GM19043 (cell line): ENCODE measurements around the gene PLXNB2.

Source experiments
- ATAC-seq: cut with Tn5 transposase; IDR thresholded peaks from one replicate; pipeline ENCODE4 v1.9.1; 2021; ENCODE audit warnings: low read depth; ENCODE audit not compliant: unreplicated experiment

Gene PLXNB2

GRCh38 chr22:50313021-50313420 is 5.6 kb upstream of the PLXNB2 start:
- no peak for ATAC-seq

- no peak for ATAC-seq
Observed at GRCh38 chr22:50312371-50312770, 4.9 kb upstream of the PLXNB2 start.

GRCh38 chr22:50311606-50312351 is 4.3 kb upstream of the PLXNB2 start:
- ATAC-seq = no peak

DNA sequence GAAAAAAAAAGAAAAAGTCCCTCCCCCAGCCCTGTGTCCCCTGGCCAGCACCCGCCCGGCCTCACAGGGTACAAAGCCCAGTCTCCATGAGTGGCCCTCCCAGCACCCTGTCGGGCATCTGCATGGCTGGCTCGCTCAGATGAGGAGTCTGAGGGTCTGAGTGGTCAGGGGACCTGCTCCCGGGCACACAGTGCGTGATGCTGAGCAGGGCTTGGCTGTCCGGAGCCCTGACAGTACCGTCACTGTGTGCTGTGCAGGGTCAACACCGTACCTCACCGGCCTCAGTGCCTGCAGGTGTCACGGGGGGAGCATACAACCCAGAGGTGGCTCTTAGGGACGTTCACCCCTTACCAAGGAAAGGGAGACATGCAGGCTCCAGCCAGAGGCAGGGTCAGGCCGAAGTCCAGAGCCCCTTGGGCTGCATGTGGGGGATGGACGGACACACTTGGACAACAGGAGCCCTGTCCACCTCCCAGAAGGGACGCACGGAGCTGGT is 3.6 kb upstream of the PLXNB2 start:
- no peak for ATAC-seq

- no peak for ATAC-seq
Observed at GRCh38 chr22:50310031-50310722, 2.7 kb upstream of the PLXNB2 start.

GRCh38 chr22:50309601-50309991 is 2.1 kb upstream of the PLXNB2 start:
- ATAC-seq = no peak

GRCh38 chr22:50308986-50309600 is 1.6 kb upstream of the PLXNB2 start:
- no peak for ATAC-seq

DNA sequence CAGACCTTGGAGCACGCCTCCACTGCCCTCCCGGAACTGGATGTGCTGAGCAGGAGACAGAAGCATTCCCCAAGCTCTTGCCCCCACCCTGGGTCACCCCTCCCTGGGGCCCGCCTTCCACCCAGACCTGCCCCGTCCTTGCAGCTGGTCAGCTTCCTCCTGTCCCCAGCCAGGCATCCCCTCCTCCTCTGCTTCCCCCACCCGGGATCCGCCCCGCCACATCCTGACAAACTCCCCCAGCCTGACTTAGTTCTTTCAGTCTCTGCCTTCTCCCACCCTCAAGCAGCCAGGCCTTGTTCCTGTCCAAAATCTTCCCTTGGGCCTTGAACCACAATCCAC is 1.1 kb upstream of the PLXNB2 start:
- ATAC-seq = no peak

GRCh38 chr22:50307890-50308596 is 597 bp upstream of the PLXNB2 start:
- ATAC-seq = no peak

GRCh38 chr22:50305923-50306566 is 1.4 kb downstream of the PLXNB2 start:
- ATAC-seq = no peak

DNA sequence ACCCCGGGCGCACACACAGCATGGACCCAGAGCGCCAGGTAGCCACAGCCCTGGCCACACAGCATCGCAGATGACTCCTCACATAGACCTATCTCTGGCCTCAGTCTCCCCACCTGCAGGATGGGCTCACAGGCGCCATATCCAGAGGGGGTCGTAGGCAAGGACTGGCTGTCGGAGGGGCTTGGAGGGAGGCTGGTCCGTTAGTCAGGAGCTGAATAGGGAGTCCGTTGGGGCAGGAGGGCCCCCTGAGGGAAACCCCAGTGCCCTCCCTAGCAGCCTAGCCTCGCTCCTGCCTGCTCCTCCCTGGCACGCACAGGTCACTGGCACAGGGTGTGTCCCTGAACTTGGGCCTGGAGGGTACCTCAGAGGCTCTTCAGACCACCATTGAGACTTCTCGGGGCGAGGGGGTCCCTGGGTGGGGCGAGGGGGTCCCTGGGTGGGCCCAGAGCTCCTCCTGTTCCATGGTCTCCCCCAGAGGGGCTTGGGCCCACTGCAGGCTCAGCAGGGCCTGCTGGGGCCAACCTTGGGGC is 2.0 kb downstream of the PLXNB2 start:
- ATAC-seq = no peak

DNA sequence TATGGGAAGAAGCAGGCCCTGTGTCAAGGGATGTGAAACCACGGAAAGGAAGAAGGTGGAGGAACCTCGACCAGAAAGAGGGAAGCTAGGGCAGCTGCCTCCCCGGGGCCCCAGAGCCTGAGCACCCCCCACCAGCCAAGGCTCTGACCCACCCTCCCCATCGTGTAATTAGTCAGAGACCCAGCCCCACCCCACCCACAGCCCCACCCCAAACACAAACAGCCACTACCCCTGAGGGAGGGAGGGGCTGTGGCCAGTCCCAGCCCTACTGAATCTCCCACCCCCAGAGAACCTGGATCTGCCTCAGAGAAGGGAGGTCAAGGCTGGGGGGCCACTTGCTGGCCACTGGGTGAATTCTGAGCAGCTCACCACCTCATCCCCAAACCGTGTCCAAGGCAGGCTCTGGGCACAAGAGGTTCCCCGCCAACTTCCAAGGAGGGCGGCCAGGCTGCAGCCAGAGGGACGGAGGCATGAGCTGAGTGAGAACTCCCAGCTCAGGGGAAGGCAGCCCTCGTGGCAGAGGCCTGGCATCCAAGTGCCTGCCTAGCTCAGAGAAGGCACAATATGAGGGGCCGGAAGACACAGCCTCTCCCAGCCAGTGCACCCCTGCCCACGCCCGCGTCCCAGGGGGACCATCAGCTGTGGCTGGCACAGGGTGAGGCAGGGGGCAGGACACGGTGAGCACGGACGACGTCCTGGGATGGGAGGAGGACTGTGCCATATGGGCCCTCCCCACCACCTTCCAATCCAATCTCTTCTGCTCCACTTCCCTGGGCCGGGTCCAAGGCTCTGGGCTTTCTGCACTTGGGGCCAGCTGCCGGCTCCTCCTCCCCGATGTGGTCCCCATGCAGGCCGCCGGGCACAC is 2.7 kb downstream of the PLXNB2 start:
- ATAC-seq = no peak

GRCh38 chr22:50303848-50304527 is 3.5 kb downstream of the PLXNB2 start:
- ATAC-seq = no peak

- no peak for ATAC-seq
Observed at GRCh38 chr22:50303515-50303847, 4.0 kb downstream of the PLXNB2 start.

- ATAC-seq = no peak
Observed at GRCh38 chr22:50302564-50302963, 4.9 kb downstream of the PLXNB2 start.

- ATAC-seq = no peak
Observed at GRCh38 chr22:50302041-50302541, 5.4 kb downstream of the PLXNB2 start.

DNA sequence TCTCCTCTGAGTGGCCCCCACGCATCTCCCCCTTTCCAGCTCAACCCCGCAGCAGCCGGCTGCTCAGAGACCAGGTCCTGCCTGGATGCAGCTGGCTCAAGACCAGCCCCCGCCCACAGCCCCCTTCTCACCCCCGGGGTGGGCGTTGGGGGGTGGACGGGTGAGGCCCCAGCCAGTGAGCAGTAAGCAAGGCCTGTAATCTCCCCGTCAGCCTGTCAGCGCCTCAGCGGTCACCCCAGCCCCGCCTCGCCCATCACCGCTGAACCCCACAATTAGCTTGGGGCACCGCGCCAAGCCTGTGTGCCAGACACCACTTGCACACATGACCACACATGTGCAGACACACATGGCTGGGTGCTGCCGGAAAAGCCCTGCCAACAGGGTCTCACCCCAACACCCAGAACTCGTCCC is 5.9 kb downstream of the PLXNB2 start:
- no peak for ATAC-seq

GRCh38 chr22:50300620-50301257 is 6.7 kb downstream of the PLXNB2 start:
- ATAC-seq = no peak
